NCI-H1105 (cell line): ENCODE data around the gene USP22.
"Not testable (repeated sequence)": the region's sequence is repeated elsewhere in the genome, so short reads cannot be mapped to it uniquely, and the experiment has no call there.

ENCODE experiments used
- DNase-seq: peaks from one replicate; lab custom pipeline; 2025; lab: John Stamatoyannopoulos, UW

USP22 gene

DNA sequence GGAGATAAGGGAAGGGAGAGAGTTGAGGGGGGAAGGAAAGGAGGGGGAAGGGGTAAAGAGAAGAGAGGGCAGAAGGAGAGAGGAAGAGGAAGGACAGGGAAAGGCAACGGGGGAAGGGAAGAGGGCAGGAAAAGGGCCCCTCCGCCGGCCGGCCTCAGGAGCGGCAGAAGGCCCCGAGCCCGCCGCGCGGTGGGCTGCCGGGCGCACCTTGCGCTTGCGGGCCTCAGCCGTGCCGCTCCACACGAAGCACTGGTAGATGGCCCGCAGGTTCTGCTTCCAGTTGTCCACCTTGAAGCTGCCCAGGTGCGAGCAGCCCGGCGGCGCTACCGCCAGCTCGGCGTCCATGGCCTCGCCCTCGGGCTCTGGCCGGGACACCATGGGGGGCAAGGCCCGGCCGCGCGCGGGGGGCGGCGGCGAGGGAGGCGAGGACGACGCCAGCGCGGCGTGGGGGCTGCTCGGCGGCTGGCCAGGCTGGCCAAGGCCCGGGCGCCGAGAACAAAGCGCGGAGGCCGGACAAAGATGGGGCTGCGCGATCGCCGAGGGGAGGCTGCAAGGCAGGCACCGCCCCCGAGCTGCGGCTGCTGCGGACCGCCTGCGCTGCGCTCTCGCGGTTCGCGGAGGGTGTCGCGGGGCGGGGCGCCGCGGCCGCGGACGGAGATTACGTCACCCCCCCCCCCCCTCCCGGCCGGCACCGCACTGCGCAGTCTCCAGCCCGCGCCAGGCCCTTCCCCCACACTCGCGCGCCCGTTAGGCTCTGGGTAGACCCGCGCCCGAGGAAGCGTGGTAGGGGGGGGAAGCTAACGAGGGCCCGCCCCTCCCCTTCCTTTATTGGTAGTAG lies at the start of gene USP22:
TSS of gene USP22 (minus strand) at position 554 of the 838 bp plus-strand sequence. CDS start at position 378, 176 bp downstream.
- DNase-seq = peak; percentile 97

DNA sequence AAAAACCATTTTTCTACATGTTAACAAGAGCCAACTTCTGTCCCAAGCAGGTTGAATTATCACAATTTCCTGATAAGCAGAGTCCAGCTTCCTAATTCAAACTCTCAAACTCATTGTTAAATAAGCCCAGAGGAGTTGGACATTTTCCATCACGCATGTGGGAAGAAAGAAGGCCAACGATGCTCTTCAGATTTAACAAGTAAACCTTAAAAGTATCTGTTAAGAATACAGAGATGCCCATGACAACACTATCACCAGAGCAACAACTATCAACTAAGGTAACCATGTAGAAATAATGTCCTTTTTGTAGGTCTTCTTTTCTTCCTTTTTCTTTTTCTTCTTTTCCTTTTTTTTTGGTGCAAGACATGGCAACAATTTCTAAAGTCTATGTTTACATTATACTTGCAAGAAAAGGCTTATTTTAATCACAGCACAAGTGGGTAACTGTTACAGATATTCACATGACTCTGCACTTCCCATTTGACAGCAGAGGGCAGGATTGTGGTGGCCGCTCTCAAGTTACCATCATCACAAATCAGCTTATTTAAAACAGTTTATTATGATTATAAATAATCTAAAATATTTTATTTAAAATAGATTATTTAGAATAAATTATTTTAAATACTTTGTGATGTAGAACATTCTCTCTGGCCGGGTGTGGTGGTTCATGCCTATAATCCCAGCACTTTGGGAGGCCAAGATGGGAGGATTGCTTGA lies 48.2 kb upstream of the USP22 start:
- no peak for DNase-seq

DNA sequence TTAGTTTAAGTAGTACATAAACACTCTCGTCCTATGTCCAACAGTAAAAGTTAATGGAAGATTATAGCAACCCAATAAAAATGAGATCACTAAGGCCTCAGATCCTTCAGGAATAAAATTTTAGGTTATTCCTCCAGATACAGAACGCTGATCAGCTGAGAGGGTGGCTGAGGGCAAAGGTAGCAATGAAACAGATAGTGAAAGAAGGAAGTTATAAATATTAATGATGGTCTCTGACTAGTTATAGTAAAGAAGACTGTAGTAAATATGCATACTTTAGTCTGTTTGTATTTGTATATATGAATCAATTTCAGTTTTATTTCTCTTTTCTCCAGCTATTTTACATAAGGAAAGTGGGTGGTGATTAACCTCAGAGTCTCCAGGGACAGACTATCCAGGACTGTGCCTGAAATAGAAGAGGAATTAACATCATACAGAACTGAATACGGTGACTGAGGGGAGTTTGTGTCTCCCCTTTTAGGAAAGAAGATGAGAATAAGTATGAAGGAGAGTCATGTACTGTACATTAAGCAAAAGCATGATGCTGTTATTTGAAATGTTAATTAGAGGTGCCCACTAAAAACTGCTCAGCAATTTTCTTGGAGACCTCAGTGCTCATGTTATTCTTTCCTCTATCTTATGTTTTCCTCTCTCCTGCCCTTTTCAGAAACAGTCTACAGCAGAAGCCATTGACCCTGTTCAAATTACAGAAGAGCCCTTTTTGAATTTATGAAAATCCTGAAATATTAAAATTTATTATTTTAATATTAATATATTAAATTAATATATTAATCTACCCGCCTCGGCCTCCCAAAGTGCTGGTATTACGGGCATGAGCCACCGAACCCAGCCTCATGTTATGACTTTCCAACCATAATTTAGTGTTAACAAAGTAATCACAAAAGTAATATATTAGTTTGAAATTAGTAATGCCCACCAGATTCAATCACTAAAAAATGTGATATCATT lies 47.4 kb upstream of the USP22 start:
- no peak for DNase-seq

DNA sequence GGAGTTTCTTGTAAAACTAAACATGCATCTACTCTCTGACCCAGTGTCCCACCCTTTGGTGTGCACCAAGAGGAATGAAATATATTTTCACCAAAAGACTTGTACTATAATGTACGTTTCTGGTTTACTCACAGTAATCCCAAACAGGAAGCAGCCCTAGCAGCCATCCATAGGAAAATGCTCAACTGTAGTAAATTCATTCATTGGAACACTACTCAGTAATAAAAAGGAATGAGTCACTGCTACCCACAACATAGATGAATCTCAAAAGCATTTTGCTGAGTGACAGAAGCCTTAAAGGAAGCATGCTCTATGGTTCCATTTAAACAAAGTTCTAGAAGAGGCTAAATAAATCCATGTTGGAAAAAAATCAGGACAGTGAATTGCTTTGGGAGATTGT lies 46.3 kb upstream of the USP22 start:
- no peak for DNase-seq

DNA sequence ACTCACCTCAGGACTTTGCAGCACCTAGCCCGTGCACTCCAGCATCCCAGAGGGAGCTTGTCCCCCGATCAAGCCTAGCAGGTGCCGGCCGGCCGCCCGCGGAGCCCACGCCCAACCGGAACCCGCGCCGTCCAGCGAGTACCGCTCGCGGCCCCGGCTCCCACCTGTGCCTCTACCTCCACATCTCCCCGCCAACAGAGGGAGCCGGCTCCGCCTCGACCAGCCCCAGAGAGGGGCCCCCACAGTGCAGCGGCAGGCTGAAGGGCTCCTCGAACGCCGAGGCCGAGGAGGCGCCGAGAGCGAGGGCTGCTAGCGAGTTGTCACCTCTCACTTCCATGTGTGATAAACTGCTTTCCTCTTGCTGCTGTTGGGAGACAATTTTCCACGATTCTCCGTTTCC lies 42.9 kb upstream of the USP22 start:
- no peak for DNase-seq

DNA sequence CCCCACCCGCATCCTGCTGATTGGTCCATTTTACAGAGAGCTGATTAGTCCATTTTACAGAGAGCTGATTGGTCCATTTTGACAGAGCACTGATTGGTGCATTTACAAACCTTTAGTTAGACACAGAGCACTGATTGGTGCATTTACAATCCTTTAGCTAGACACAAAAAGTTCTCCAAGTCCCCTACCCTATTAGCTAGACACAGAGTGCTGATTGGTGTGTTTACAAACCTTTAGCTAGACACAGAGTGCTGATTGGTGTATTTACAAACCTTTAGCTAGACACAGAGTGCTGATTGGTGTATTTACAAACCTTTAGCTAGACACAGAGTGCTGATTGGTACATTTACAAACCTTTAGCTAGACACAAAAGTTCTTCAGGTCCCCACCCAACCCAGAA lies 42.5 kb upstream of the USP22 start:
- DNase-seq = not testable (repeated sequence)

DNA sequence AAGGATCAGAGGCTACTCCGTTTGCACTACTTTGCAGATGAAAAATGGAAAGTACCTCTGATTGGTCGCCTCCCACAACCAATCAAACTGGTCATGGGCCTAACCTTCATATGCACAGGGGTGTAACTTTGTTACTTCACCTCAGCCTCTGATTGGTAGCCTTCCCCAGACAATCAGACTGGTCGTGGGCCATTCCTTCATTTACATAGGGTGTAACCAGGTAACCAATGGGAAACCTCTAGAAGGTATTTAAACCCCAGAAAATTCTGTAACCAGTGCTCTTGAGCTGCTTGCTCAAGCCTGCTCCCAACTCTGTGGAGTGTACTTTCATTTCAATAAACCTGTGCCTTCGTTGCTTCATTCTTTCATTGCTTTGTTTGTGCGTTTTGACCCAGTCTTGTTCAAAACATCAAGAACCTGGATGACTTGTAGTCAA lies 39.2 kb upstream of the USP22 start:
- no peak for DNase-seq

DNA sequence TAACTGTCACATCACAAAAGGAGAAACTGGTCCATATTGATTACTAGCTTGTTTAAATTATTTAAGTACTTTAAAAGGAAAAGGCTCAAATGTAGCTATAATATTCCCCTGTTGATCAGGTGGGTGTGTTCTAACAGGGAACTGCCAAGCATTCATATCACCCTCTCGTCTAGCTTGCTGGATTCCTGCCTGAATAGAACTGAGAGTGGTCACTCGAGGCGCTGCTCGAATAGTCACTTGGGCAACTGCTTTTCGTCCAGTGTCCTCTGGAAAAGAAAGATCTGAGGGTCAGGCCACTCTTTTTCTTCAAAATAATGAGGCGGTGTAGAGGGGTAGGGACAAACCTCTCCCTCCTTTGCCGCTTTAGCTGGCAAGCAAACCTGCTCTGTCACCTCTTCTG lies 36.4 kb upstream of the USP22 start:
- no peak for DNase-seq

DNA sequence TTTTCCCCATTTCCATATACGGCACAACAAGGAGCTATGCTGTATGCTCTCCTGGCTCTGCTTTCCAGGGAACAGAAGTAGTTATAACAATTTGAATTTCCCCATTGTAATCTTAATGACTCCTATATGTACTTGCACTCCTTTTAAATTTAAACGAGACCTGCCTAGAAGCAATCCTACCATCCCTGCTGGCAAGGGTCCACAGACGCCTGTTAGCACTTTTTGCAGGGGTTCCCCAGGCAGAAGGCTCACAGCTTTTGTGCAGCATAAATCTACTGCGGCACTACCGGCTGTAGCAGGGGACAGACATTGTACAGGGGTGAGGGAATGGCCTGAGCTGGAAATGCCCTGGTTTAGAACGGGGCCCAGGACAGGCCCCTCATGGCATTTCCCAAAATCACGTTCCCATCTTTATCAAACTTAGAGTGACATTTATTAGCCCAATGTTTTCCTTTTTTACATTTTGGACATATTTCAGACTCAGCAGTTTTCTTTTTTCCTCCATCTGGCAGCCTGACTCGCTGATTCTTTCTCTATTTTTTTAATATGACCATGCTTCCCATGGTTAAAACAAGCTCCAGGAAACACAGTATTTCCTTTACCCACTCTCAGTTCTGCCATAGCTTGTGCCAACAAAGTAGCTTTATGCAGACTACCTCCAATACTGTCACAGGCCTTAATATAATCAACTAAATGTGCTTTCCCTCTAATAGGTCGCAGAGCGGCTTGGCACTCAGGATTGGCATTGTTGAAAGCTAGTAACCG lies 35.4 kb upstream of the USP22 start:
- no peak for DNase-seq

DNA sequence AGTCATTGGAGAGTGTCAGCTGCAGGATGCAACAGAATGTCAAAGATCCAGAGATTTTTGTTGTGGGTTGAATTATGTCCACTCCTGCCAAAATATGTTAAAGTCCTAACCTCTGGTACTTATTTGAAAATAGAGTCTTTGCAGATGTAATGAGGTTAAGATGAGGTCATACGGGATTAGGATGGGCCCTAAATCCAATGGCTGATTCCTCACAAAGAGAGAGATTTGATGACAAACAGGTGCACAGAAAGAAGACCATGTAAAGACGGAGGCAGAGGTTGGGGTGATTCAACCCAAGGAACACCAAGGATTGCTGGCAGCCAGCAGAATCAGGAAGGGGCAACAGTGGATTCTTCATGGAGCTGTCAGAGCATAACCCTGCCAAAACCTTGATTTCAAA lies 34.5 kb upstream of the USP22 start:
- DNase-seq = no peak

DNA sequence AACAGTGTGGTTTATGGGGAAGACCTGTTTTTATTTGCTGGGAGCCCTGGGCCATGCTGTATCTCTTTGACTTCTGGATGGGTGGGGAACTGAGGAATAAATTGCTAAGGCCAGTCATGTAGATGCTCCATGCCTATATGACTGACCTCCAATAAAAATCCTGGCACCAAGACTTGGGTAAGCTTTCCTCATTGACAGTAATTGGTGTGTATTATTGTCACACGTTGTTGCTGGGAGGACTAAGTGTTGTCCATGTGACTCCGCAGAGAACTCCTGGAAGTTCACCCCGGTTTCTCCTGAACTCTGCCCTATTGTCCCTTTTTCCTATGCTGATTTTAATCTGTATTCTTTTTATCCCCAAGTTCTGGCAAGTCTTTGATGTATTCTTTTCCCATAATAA lies 33.4 kb upstream of the USP22 start:
- DNase-seq = no peak

DNA sequence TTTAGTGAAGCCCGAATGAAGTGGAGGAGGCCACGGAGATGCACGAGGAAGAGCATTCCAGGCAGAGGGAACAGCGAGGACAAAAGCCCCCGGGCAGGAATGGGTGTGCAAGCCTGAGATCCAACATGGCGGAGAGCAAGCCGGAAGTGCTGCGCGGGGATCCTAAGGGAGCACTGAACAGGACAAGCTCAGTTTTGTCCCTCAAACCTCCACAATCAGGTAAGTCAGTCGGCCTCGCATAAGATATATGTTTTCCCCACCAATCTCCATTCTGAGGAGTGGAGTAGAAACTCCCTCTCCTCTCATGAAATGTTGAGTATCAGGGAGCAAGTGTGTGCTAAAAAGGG lies 32.9 kb upstream of the USP22 start:
- no peak for DNase-seq

DNA sequence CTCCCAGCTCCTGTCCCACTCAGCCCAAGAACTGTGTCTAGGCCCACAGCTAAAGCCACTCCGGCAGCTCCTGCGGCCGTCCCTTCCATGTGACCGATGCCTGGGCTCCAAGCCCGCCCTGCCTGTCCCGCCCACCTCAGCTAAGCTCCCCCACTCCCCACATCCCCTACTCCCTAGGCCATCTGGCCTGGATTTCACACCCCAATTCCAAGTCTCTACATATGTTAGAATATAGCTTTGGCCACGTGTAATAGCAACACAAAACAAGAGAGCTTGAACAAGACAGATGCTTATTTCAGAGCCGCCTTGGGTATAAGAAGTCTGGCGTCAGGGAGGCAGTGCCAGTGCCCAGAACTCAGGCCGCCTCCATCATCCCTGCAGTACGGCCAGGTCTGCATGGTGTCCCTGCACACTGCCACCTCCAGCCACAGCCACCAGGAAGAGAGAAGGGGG lies 30.0 kb upstream of the USP22 start:
- DNase-seq = no peak

DNA sequence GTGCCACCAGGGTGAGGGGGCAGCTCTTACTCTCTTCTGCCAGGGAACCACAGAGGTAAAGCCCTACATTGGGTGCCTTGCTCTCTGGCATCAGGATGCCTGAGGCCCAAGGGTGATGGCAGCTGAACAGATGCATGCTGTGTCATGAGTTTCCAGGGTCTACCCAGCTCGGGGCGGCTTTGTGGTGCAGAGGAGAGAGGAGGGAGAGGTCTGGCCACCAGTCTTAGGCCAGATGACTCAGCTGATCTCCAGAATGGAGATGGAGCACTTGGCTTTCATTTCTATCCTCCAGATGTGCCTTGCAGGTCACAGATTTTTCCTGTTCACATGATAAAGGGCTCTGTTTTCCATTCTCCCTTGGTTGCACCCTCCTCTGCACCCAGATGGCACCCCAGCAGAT lies 23.6 kb upstream of the USP22 start:
- DNase-seq = no peak

DNA sequence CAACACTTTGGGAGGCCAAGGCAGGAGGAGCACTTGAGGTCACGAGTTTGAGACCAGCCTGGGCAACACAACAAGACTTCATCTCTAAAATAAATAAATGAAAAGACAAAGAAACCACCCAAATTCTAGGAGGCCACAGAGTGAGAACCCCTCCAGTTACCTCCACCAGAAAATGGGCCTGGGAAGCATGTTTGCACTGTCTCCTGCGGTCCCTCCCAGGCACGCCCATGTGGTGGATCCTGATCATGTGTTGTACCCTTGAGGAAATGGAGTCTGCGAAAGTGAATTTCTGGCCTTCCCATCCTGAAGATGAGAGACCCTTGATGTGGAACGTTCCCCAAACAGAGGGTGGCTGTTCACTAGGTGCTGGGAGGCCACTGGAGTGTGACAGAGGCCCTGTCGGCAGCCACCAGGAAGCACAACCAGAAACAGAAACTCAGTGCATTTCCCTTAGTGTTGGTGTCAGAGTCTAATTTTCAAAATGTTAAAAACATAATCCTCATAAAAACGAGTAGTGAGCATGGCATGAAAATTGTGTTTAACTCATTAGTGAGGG lies 19.2 kb upstream of the USP22 start:
- no peak for DNase-seq

DNA sequence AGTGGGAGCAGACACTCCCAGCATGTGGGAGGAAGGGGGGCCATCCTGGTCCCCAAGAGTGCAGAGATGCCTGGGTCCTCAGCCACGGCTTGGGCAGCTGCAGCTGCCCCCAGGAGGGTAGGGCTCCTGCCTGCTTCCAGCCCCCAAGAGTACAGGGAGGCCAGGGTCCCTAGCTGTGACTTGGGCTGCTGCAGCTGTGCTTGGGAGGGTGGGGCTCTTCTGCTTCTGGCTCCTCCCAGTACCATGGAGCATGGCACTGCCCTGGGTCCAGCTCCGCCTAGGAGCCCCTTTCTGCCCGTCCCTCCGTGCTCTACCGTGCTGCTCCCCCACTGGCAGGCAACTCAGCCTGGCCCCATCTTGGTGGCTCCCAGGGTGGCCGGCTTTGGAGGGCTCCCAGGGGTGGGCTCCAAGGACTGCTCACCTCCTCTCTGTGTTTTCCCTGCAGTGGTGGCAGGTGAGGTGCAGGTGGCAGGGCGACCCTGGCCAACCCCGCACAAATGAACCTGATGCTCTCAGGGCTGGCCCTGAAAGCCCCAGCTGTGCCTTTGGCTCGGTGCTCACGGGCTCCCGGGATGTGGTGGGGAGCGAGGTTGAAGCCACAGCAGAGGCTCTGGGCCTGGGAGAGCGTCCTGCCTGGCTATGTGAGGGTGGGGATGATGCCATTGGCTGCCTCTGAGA lies 18.5 kb upstream of the USP22 start:
- no peak for DNase-seq

DNA sequence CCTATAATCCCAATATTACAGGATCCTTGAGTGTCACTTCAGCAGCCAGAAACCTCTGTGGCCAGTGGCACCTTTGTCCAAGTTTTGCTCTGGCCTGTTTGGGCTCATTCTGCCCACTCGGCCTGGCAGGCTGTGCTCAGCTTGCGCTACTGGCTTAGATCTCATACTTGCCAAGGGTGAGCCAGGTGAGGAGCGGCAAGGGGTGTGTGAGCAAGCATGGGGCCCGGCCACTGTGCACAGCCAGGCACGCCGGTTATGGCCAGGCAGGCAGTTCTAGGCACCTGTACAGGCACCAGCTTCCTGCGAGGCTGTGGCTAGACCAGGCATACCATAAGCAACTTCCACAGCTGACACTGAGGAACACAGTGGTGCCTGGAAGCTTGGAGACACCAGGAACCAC lies 16.9 kb upstream of the USP22 start:
- DNase-seq = no peak

DNA sequence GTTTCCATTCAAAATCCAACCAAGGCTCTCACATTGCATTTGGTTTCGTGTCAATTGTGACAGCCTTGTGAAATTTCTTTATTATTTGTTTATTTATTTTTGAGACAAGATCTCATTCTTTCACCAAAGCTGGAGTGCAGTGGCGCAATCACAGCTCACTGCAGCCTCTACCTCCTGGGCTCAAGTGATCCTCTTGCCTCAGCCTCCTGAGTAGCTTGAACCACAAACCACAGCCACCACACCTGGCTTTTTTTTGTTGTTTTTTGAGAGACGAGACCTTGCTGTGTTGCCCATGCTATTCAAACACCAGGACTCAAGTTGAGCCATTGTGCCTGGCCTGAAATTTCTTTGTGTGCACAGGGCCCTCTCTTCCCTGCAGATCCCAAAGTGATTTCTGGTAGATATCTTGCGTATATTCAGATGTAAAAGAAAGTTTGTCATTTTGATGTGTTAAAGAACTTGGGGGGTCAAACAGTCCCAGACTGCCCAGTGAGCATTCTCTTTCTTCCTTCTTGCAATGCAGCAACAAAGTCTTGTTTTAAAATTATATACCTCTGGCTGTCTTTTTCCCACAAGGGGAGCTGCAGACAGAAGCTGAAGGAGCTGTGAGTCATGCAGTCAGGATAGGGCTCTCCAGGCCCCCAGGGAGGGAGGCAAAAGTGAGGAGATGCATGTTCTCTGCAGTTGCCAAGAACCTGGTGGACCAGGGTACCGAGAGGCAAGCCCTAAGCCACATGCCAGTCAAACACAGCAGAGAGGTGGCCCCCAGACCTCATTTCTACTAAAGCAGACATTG lies 15.5 kb upstream of the USP22 start:
- DNase-seq = no peak

DNA sequence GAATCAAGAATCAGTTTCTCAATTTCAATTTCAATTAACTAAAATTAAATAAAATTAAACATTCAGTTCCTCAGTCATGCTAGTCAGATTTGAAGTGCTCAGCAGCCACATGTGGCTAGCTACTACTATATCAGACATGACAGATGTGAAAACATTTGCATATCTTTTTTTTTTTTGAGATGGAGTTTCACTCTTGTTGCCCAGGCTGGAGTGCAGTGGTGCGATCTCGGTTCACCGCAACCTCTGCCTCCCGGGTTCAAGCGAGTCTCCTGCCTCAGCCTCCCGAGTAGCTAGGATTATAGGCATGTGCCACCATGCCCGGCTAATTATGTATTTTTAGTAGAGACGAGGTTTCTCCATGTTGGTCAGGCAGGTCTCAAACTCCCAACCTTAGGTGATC lies 10.2 kb upstream of the USP22 start:
- DNase-seq = not testable (repeated sequence)

DNA sequence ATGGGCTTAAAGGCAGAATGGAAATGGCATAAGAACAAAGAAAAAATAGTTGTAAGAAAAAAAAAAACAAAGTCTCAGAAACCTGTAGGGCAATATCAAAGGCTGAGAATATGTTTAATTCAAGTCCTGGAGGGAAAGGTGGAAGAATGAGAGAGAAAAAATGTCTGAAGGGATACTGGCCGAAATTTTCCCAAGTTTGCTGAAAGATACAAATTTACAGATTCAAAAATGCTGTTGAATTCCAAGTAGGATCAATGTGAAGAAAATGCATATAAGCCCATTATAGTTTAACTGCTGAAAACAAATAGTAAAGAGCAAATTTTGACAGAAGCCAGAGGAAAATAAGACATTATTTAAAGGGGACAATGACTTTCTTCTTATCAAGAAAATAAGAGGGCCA lies 6.6 kb upstream of the USP22 start:
- DNase-seq = no peak
